GM18907 (cell line): ENCODE data around the gene ARGFX.
"Not testable (repeated sequence)": the region's sequence is repeated elsewhere in the genome, so short reads cannot be mapped to it uniquely, and the experiment has no call there.

Source experiments
- ATAC-seq: cut with Tn5 transposase; IDR thresholded peaks from one replicate; pipeline ENCODE4 v1.9.1; 2021; ENCODE audit warnings: mild to moderate bottlenecking, moderate library complexity; ENCODE audit not compliant: unreplicated experiment

ARGFX gene

DNA sequence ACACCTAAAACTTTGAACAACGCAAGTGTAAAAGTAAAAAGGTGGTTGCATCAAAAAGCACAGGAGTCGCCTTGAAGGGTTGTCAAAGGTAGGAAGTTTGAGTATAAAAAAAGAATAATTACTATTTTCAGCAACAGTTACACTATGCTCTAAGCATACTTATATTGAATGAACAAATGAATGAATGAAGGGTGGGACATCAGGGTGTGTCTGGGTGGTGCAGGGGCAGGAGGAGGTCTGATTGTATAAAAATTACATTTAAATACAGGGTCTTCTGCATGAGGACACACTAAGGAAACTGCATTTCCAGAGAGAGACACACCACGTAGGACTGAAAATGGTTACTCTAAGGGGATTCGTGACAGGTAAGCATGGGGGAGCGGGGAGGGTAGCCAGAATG lies at the start of gene ARGFX:
Gene ARGFX (plus strand): TSS at position 301 of the 400 bp plus-strand sequence. CDS start 2,765 bp downstream, outside the sequence.
- no peak for ATAC-seq

GRCh38 chr3:121517953-121518655 lies 49.6 kb upstream of the ARGFX start:
- no peak for ATAC-seq

DNA sequence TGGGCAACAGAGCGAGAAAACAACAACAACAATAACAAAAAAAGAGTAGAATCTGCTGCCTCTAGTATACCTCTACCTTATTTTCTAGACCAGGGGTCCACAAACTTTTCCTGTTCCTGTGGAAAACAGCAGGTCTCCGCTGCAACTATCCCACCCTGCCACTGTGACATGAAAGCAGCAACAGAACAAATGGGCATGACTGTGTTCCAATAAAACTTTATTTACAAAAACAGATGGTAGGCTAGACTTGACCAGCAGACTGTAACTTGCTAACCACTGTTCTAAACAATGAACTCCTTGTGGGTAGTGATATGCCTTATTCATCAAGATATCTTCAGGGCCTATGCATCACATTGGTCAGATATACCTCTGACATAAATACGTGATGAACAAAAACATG lies 47.2 kb upstream of the ARGFX start:
- no peak for ATAC-seq

DNA sequence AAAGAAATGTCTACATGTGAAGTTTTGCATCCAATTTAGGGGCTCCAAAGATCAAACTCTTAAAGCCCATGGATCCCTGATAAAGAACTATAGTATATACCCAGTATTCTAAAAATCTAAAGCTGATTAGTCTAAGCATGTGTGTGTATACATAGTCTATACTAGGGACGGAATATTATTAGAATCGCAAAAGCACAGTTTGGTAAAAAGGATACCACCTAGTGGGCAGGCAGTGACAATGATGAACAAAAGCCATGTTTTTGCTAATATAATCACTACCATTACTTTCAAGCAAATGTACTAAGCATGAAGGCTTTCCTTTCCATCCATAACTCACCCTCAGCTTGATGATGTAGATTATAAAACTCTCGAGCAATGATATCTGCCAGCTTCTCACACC lies 38.4 kb upstream of the ARGFX start:
- no peak for ATAC-seq

- no peak for ATAC-seq
Observed at GRCh38 chr3:121531269-121531668, 36.5 kb upstream of the ARGFX start.

- ATAC-seq = no peak
Observed at GRCh38 chr3:121542924-121543323, 24.8 kb upstream of the ARGFX start.

DNA sequence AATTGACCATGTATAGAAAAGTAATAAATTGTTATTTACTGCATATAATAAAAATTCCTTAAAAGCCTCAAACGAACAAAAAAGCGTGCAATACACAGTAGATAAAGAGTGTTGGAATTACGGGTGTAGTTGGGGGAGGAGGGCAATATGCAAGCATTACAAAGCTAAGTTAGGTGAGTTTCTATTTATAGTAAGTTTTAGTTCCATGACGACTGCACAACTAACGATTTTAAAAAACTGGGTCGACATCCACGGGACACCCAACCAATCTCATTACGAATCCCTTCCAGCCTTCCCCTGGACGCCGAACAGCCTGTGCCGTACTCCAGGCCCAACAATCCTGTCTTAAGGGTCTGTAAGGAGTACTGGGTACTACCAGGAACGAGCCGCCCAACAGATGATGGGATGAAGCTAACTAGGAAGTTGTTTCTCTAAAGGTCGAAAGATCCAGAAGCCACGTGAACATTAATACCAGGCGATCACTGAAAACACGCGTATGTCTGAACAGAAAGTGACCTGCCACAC lies 22.6 kb upstream of the ARGFX start:
- ATAC-seq = no peak

- peak; percentile 83 for ATAC-seq
Observed at GRCh38 chr3:121545574-121546455, 21.9 kb upstream of the ARGFX start, which contains the start of gene POLQ. Gene POLQ (minus strand): TSS chr3:121545988. CDS start chr3:121545877, 111 bp downstream.

- ATAC-seq = no peak
Observed at GRCh38 chr3:121552379-121552778, 15.4 kb upstream of the ARGFX start.

- ATAC-seq = no peak
Observed at GRCh38 chr3:121552797-121553196, 15.0 kb upstream of the ARGFX start.

- ATAC-seq = no peak
Observed at GRCh38 chr3:121557426-121557934, 10.3 kb upstream of the ARGFX start.

- no peak for ATAC-seq
Observed at GRCh38 chr3:121562148-121562547, 5.6 kb upstream of the ARGFX start.

GRCh38 chr3:121566773-121567172 lies 976 bp upstream of the ARGFX start:
- ATAC-seq = no peak

GRCh38 chr3:121574449-121574848 lies 6.7 kb downstream of the ARGFX start:
- no peak for ATAC-seq

GRCh38 chr3:121581691-121582090 lies 13.9 kb downstream of the ARGFX start:
- ATAC-seq = no peak

GRCh38 chr3:121584418-121584817 lies 16.7 kb downstream of the ARGFX start:
- no peak for ATAC-seq

DNA sequence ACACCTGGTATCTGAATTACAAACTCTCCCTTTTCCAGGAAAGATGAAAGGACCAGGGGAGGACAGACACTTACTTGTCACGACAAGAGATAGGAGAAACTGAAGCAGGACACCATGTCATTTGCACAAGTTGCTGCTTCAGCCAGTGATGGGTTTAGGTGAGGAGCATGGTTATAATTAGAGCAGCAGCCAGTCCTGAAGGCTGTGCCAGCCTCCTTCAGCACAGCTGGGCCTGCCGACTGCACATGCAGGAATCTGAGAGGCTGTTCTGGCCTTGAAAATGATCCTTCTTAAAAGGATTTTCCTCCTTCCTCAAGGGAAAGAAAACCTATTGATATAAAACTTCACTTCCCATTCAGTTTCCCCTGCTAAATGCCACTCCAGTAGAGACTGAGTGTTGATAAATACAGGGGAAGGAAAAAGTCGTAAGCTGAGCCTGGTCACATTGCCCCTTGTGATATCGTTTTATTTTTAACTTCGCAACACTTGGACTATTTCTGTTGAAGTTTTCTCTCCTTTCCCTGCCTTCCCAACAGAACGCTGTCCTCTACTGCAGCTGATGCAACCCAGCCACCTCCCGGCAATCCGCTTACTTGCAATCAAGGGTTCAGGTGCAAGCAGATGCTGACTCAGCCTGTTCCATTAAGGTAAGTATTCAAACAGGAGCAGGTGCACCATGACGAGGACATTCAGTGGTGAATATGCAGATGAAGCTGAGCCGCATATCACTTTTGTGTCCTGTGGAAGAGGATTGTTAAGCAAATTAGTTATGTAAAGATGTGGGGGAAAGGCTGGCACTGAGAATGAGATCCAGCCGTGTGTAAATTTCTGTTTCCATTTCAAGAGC lies 25.3 kb downstream of the ARGFX start, which contains the start of gene FBXO40:
Gene FBXO40 (plus strand): TSS at position 524 of the 847 bp plus-strand sequence. CDS start 27,197 bp downstream, outside the sequence.
- peak; percentile 68 for ATAC-seq

GRCh38 chr3:121593806-121594205 lies 26.1 kb downstream of the ARGFX start:
- ATAC-seq = not testable (repeated sequence)

GRCh38 chr3:121594850-121595249 lies 27.1 kb downstream of the ARGFX start:
- ATAC-seq = no peak

- ATAC-seq = no peak
Observed at GRCh38 chr3:121595765-121596406, 28.1 kb downstream of the ARGFX start.
